WTC11 (cell line): ENCODE results near the gene CEP104.

Source experiments
- FOXK1 ChIP-seq: sonication (generic); formaldehyde crosslinking; IDR thresholded peaks from 2 replicates; pipeline ENCODE4 v1.8.0; 2022; ENCODE audit warnings: mild to moderate bottlenecking, moderate library complexity, missing genetic modification reagents
- FOXP1 ChIP-seq: sonication (generic); formaldehyde crosslinking; IDR thresholded peaks from 2 replicates; pipeline ENCODE4 v1.8.0; 2022; ENCODE audit warnings: missing genetic modification reagents, mild to moderate bottlenecking, moderate library complexity, borderline replicate concordance
- HMGXB4 ChIP-seq: sonication (generic); formaldehyde crosslinking; IDR thresholded peaks from 2 replicates; pipeline ENCODE4 v1.8.1; 2023; ENCODE audit warnings: mild to moderate bottlenecking, moderate library complexity, missing genetic modification reagents
- KAT7 ChIP-seq: sonication (generic); formaldehyde crosslinking; IDR thresholded peaks from 2 replicates; pipeline ENCODE4 v1.8.1; 2023; ENCODE audit warnings: missing genetic modification reagents, mild to moderate bottlenecking, borderline replicate concordance
- NR2C2 ChIP-seq: sonication (generic); formaldehyde crosslinking; IDR thresholded peaks from 2 replicates; pipeline ENCODE4 v1.8.0; 2022; ENCODE audit warnings: mild to moderate bottlenecking, missing genetic modification reagents
- SMAD4 ChIP-seq: sonication (generic); formaldehyde crosslinking; IDR thresholded peaks from 2 replicates; pipeline ENCODE4 v1.8.0; 2022; ENCODE audit warnings: mild to moderate bottlenecking, missing genetic modification reagents
- TEAD4 ChIP-seq: sonication (generic); formaldehyde crosslinking; IDR thresholded peaks from 2 replicates; pipeline ENCODE4 v1.8.0; 2022; ENCODE audit warnings: mild to moderate bottlenecking, missing genetic modification reagents
- ZBTB21 ChIP-seq: sonication (generic); formaldehyde crosslinking; IDR thresholded peaks from 2 replicates; pipeline ENCODE4 v1.8.1; 2023; ENCODE audit warnings: mild to moderate bottlenecking, missing genetic modification reagents, borderline replicate concordance
- ZNF281 ChIP-seq: sonication (generic); formaldehyde crosslinking; IDR thresholded peaks from 2 replicates; pipeline ENCODE4 v1.8.0; 2023; ENCODE audit warnings: mild to moderate bottlenecking, missing genetic modification reagents
- TF ChIP-seq, protein P1 (sequence below): fragments of 200-600 bp; IDR thresholded peaks from 2 replicates; pipeline ENCODE4 v1.8.0; 2022; ENCODE audit warnings: antibody characterized with exemption
- TF ChIP-seq, protein P2 (sequence below): sonication (generic); formaldehyde crosslinking; IDR thresholded peaks from 2 replicates; pipeline ENCODE4 v1.8.0; 2022; ENCODE audit warnings: mild to moderate bottlenecking, missing genetic modification reagents
- TF ChIP-seq, protein P3 (sequence below): sonication (generic); formaldehyde crosslinking; IDR thresholded peaks from 2 replicates; pipeline ENCODE4 v1.8.1; 2023; ENCODE audit warnings: mild to moderate bottlenecking, missing genetic modification reagents, moderate library complexity
- TF ChIP-seq, protein P4 (sequence below): sonication (generic); formaldehyde crosslinking; IDR thresholded peaks from 2 replicates; pipeline ENCODE4 v1.8.1; 2022; ENCODE audit warnings: mild to moderate bottlenecking, missing genetic modification reagents, moderate library complexity, borderline replicate concordance
- TF ChIP-seq, protein P5 (sequence below): sonication (generic); formaldehyde crosslinking; IDR thresholded peaks from 2 replicates; pipeline ENCODE4 v1.8.0; 2022; ENCODE audit warnings: mild to moderate bottlenecking, missing genetic modification reagents

DNA sequence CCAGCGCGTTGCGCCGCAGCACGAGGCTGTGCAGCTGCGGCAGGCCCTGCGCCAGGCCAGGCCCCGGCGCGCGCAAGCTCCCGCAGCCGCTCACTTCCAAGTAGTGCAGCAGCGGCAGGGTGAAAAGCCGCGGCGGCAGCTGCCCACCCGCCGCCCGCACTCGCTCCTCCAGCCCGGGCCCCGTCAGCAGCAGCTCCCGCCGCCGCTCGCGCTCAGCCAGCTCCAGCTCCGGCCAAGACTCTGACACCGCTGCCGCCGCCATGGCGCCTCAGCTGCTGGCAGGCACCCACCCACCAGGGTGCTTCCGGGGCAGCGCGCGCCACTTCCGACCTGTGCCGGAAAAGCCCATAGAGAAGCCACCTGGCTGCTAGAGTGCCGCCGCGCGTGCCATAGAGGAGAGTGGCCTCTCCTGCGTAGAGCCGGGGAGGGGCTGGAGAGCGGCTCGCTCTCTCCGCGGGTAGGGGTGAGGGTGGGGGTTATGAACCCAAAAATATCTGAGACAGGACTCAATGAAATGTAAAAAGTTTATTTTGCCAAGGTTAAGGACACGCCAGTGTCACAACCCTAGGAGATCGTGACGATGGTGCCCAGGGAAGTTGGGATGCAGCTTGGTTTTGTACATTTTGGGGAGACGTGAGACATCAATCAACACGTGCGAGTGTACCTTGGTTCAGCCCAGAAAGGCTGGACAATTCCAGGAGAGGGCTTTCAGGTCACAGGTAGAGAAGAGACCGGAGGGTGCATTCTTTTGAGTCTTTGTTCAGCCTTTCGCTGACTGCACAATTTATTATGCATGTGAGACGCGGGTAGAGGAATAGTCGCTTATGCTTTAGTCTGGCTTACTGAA is 60.6 kb downstream of the CEP104 start, which contains the start of gene LRRC47:
- TF ChIP-seq NR2C2 (CRISPR knock-in tag), result peak; percentile 77
- TF ChIP-seq, protein P1, sequence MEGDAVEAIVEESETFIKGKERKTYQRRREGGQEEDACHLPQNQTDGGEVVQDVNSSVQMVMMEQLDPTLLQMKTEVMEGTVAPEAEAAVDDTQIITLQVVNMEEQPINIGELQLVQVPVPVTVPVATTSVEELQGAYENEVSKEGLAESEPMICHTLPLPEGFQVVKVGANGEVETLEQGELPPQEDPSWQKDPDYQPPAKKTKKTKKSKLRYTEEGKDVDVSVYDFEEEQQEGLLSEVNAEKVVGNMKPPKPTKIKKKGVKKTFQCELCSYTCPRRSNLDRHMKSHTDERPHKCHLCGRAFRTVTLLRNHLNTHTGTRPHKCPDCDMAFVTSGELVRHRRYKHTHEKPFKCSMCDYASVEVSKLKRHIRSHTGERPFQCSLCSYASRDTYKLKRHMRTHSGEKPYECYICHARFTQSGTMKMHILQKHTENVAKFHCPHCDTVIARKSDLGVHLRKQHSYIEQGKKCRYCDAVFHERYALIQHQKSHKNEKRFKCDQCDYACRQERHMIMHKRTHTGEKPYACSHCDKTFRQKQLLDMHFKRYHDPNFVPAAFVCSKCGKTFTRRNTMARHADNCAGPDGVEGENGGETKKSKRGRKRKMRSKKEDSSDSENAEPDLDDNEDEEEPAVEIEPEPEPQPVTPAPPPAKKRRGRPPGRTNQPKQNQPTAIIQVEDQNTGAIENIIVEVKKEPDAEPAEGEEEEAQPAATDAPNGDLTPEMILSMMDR, result no peak
- TF ChIP-seq, protein P2, sequence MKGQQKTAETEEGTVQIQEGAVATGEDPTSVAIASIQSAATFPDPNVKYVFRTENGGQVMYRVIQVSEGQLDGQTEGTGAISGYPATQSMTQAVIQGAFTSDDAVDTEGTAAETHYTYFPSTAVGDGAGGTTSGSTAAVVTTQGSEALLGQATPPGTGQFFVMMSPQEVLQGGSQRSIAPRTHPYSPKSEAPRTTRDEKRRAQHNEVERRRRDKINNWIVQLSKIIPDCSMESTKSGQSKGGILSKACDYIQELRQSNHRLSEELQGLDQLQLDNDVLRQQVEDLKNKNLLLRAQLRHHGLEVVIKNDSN (CRISPR knock-in tag), result peak; percentile 45; the same call in 1 of the 2 replicates
- TF ChIP-seq, protein P3, sequence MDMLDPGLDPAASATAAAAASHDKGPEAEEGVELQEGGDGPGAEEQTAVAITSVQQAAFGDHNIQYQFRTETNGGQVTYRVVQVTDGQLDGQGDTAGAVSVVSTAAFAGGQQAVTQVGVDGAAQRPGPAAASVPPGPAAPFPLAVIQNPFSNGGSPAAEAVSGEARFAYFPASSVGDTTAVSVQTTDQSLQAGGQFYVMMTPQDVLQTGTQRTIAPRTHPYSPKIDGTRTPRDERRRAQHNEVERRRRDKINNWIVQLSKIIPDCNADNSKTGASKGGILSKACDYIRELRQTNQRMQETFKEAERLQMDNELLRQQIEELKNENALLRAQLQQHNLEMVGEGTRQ (CRISPR knock-in tag), result 0 out of 2 replicates have a peak, but pooled peaks have one; percentile 45
- TF ChIP-seq, protein P4, sequence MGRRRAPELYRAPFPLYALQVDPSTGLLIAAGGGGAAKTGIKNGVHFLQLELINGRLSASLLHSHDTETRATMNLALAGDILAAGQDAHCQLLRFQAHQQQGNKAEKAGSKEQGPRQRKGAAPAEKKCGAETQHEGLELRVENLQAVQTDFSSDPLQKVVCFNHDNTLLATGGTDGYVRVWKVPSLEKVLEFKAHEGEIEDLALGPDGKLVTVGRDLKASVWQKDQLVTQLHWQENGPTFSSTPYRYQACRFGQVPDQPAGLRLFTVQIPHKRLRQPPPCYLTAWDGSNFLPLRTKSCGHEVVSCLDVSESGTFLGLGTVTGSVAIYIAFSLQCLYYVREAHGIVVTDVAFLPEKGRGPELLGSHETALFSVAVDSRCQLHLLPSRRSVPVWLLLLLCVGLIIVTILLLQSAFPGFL, result no peak
- no peak for TF ChIP-seq TEAD4
- TF ChIP-seq, protein P5, sequence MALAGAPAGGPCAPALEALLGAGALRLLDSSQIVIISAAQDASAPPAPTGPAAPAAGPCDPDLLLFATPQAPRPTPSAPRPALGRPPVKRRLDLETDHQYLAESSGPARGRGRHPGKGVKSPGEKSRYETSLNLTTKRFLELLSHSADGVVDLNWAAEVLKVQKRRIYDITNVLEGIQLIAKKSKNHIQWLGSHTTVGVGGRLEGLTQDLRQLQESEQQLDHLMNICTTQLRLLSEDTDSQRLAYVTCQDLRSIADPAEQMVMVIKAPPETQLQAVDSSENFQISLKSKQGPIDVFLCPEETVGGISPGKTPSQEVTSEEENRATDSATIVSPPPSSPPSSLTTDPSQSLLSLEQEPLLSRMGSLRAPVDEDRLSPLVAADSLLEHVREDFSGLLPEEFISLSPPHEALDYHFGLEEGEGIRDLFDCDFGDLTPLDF, result no peak
- TF ChIP-seq SMAD4 (CRISPR knock-in tag), result no peak
- peak; percentile 94 for TF ChIP-seq FOXK1 (CRISPR knock-in tag)
- TF ChIP-seq ZBTB21 (CRISPR knock-in tag), result no peak; the same call in 1 of the 2 replicates
- TF ChIP-seq HMGXB4 (CRISPR knock-in tag), result 0 out of 2 replicates have a peak, but pooled peaks have one; percentile 31
- TF ChIP-seq KAT7 (CRISPR knock-in tag), result no peak
- TF ChIP-seq ZNF281 (CRISPR knock-in tag), result no peak
- no peak; the same call in 1 of the 2 replicates for TF ChIP-seq FOXP1 (CRISPR knock-in tag)
